ENCODE results near the gene EFL1. TPM values are rescaled to one million over a fixed set of nuclear protein-coding genes. Genes with fewer than 3 reads are reported as not detected.

EFL1 gene
- total and polyA plus RNA-seq, 4 donors, result 3.2 to 10.1 (median 6.1) TPM

GRCh38 chr15:82093325-82093724, 169.2 kb downstream of the EFL1 start:
- Histone ChIP-seq H3K4me3 (ENCODE audit: low read depth in 1 of 3, low read length in 3 of 3) (no peak overlapping the region), H3K9ac (ENCODE audit: low read depth in 1 of 2, low read length in 2 of 2) (no peak overlapping the region)

More at GRCh38 chr15:82093325-82093724, 169.2 kb downstream of the EFL1 start:
- 83% methylated on average over 5 of the region's 5 CpGs for WGBS
- H3K4me1 ChIP-seq (ENCODE audit: control insufficient read depth in 4 of 4, insufficient read depth in 4 of 4, low read length in 3 of 4), result no peaks in the 10 kb centered on the region
- DNase-seq (ENCODE audit: low spot score), result no peak
- no peaks in the 10 kb centered on the region for H3K9me3 ChIP-seq (ENCODE audit: control insufficient read depth in 4 of 4, low read length in 3 of 4)
- no peaks in the 10 kb centered on the region for H3K36me3 ChIP-seq (ENCODE audit: control insufficient read depth in 4 of 4, insufficient read depth in 3 of 4, low read depth in 1 of 4, low read length in 3 of 4)
- no peaks in the 10 kb centered on the region for H3K27me3 ChIP-seq (ENCODE audit: control insufficient read depth in 4 of 4, insufficient read depth in 4 of 4, low read length in 3 of 4)
- TF ChIP-seq SP1 (IDR thresholded peaks at IDR 0.05) (no peak), CTCF (IDR thresholded peaks at IDR 0.05; ENCODE audit: low read depth, low read length, missing input control) (no peak), RXRA (IDR thresholded peaks at IDR 0.05) (no peak), RAD21 (IDR thresholded peaks at IDR 0.05) (no peak), FOXA2 (IDR thresholded peaks at IDR 0.05) (no peak), GABPA (IDR thresholded peaks at IDR 0.05 in 1 of 2, conservative IDR thresholded peaks at IDR 0.05 in 1 of 2) (no peak), JUND (IDR thresholded peaks at IDR 0.05) (no peak), TAF1 (conservative IDR thresholded peaks at IDR 0.05) (no peak), HNF4G (IDR thresholded peaks at IDR 0.05) (no peak), FOXA1 (IDR thresholded peaks at IDR 0.05) (no peak), YY1 (IDR thresholded peaks at IDR 0.05) (no peak), NR2F2 (IDR thresholded peaks at IDR 0.05) (no peak), HNF4A (conservative IDR thresholded peaks at IDR 0.05) (no peak), EGR1 (IDR thresholded peaks at IDR 0.05; ENCODE audit: low read depth in 2 of 2) (no peak), MAX (IDR thresholded peaks at IDR 0.05) (no peak), REST (IDR thresholded peaks at IDR 0.05) (no peak)
- TF ChIP-seq, protein P1, sequence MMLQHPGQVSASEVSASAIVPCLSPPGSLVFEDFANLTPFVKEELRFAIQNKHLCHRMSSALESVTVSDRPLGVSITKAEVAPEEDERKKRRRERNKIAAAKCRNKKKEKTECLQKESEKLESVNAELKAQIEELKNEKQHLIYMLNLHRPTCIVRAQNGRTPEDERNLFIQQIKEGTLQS (IDR thresholded peaks at IDR 0.05), result no peak
- H3K27ac ChIP-seq (ENCODE audit: low read depth in 1 of 2, low read length in 2 of 2), result no peak overlapping the region

Measured in liver (tissue), 9 donors.